WTC11 (cell line): ENCODE results near the gene PRUNE2. TPM values are rescaled to one million over a fixed set of nuclear protein-coding genes. Genes with fewer than 3 reads are reported as not detected.

ENCODE experiments used
- ATAC-seq: fragments of 200-7000 bp; cut with Tn5 transposase; 2 replicates; pipeline ENCODE4 v1.10.0; 2021; ENCODE audit warnings: mild to moderate bottlenecking, moderate library complexity
- CTCF ChIA-PET: fragments of 300-600 bp; sonication (Branson Sonifier 250); formaldehyde crosslinking; loops from one replicate; lab custom pipeline; 2021; ENCODE audit warnings: antibody characterized with exemption; lab: Charles Lee
- POLR2A ChIA-PET: fragments of 350-600 bp; sonication (Branson Sonifier 250); formaldehyde crosslinking; loops from one replicate; lab custom pipeline; 2021; ENCODE audit warnings: antibody characterized with exemption; lab: Charles Lee
- DNase-seq: peaks from one replicate; pipeline ENCODE4 v3.0.0; 2021; ENCODE audit warnings: low spot score
- H3K27ac Mint-ChIP-seq: 2 replicates; pipeline ENCODE4 v1.8.0; 2021; ENCODE audit warnings: mixed read lengths
- H3K27me3 Mint-ChIP-seq: 2 replicates; pipeline ENCODE4 v1.8.0; 2021; ENCODE audit warnings: low read depth, mild to moderate bottlenecking, moderate library complexity, mixed read lengths
- H3K36me3 Mint-ChIP-seq: 2 replicates; pipeline ENCODE4 v1.8.0; 2021; ENCODE audit warnings: mixed read lengths
- H3K4me1 Mint-ChIP-seq: 2 replicates; pipeline ENCODE4 v1.8.0; 2022; ENCODE audit warnings: mixed read lengths
- H3K4me3 Mint-ChIP-seq: 2 replicates; pipeline ENCODE4 v1.8.0; 2021; ENCODE audit warnings: mild to moderate bottlenecking, moderate library complexity, mixed read lengths
- H3K9me3 Mint-ChIP-seq: 2 replicates; pipeline ENCODE4 v1.8.0; 2021; ENCODE audit warnings: mixed read lengths
- GABPB1 ChIP-seq: sonication (generic); formaldehyde crosslinking; IDR thresholded peaks from 2 replicates; pipeline ENCODE4 v1.8.1; 2023; ENCODE audit warnings: mild to moderate bottlenecking, missing genetic modification reagents
- HMGA2 ChIP-seq: fragments of 250-450 bp; sonication (Bioruptor Pico); IDR thresholded peaks from 2 replicates; pipeline ENCODE4 v1.4.0; 2021; ENCODE audit warnings: mild to moderate bottlenecking, moderate library complexity
- HMGXB4 ChIP-seq: sonication (generic); formaldehyde crosslinking; IDR thresholded peaks from 2 replicates; pipeline ENCODE4 v1.8.1; 2023; ENCODE audit warnings: mild to moderate bottlenecking, moderate library complexity, missing genetic modification reagents
- NFATC4 ChIP-seq: fragments of 250-450 bp; sonication (Bioruptor Pico); IDR thresholded peaks from 2 replicates; pipeline ENCODE4 v1.9.0; 2021; ENCODE audit warnings: mild to moderate bottlenecking
- NR3C1 ChIP-seq: sonication (generic); formaldehyde crosslinking; conservative IDR thresholded peaks from 2 replicates; pipeline ENCODE4 v1.8.1; 2023; ENCODE audit warnings: low read depth, mild to moderate bottlenecking, missing genetic modification reagents
- PRDM15 ChIP-seq: sonication (generic); formaldehyde crosslinking; IDR thresholded peaks from 2 replicates; pipeline ENCODE4 v1.8.0; 2022; ENCODE audit warnings: missing genetic modification reagents
- SMAD3 ChIP-seq: sonication (generic); formaldehyde crosslinking; IDR thresholded peaks from 2 replicates; pipeline ENCODE4 v1.8.0; 2022; ENCODE audit warnings: missing genetic modification reagents, mild to moderate bottlenecking, borderline replicate concordance
- TCF7 ChIP-seq: sonication (generic); formaldehyde crosslinking; IDR thresholded peaks from 2 replicates; pipeline ENCODE4 v1.8.0; 2022; ENCODE audit warnings: mild to moderate bottlenecking, low read depth, missing genetic modification reagents, moderate library complexity
- USF1 ChIP-seq: sonication (generic); formaldehyde crosslinking; IDR thresholded peaks from 2 replicates; pipeline ENCODE4 v1.8.0; 2022; ENCODE audit warnings: mild to moderate bottlenecking, missing genetic modification reagents
- ZBTB43 ChIP-seq: sonication (generic); formaldehyde crosslinking; IDR thresholded peaks from 2 replicates; pipeline ENCODE4 v1.8.1; 2023; ENCODE audit warnings: mild to moderate bottlenecking, missing genetic modification reagents
- ZNF281 ChIP-seq: sonication (generic); formaldehyde crosslinking; IDR thresholded peaks from 2 replicates; pipeline ENCODE4 v1.8.0; 2023; ENCODE audit warnings: mild to moderate bottlenecking, missing genetic modification reagents
- ZNF317 ChIP-seq: sonication (generic); formaldehyde crosslinking; IDR thresholded peaks from 2 replicates; pipeline ENCODE4 v1.8.1; 2023; ENCODE audit warnings: low read depth, mild to moderate bottlenecking, moderate library complexity, missing genetic modification reagents, borderline replicate concordance
- ZNF512 ChIP-seq: sonication (generic); formaldehyde crosslinking; IDR thresholded peaks from 2 replicates; pipeline ENCODE4 v1.8.1; 2022; ENCODE audit warnings: missing genetic modification reagents, borderline replicate concordance
- ZNF532 ChIP-seq: fragments of 250-450 bp; sonication (Bioruptor Pico); IDR thresholded peaks from 2 replicates; pipeline ENCODE4 v1.9.0; 2021; ENCODE audit warnings: mild to moderate bottlenecking, borderline replicate concordance
- ZNF671 ChIP-seq: fragments of 250-450 bp; sonication (Bioruptor Pico); IDR thresholded peaks from 2 replicates; pipeline ENCODE4 v1.8.0; 2021; ENCODE audit warnings: mild to moderate bottlenecking
- total RNA-seq: library from RNA; stranded (reverse); gene quantifications from 3 replicates; pipeline ENCODE4 v1.2.3, GENCODE V29; 2021

The PRUNE2 gene
- total RNA-seq, 1 experiment from 2014 or later: 13.1 TPM

GRCh38 chr9:76729980-76730737, 175.8 kb downstream of the PRUNE2 start:
- H3K9me3 Mint-ChIP-seq: no peaks in the 10 kb centered on the region
- no peaks in the 10 kb centered on the region for H3K4me1 Mint-ChIP-seq
- no peak for TF ChIP-seq NR3C1
- TF ChIP-seq ZNF281 (CRISPR knock-in tag): no peak
- TF ChIP-seq USF1 (CRISPR knock-in tag): no peak
- TF ChIP-seq HMGXB4: no peak
- TF ChIP-seq ZBTB43 (CRISPR knock-in tag): no peak
- TF ChIP-seq SMAD3: no peak
- TF ChIP-seq ZNF317 (CRISPR knock-in tag): no peak
- TF ChIP-seq, all 79 proteins: peak for 0
- CTCF ChIA-PET: interaction anchor here (1.2 kb wide), 1 partner anchor 26 kb away, joined by 4 read pairs; no protein-coding TSS in a partner anchor
- Mint-ChIP-seq H3K27ac (no peak overlapping the region), H3K36me3 (no peaks in the 10 kb centered on the region), H3K4me3 (no peak overlapping the region), H3K27me3 (no peaks in the 10 kb centered on the region)
- ATAC-seq (no peak), DNase-seq (no peak)
- POLR2A ChIA-PET: no interaction called here

- CTCF ChIA-PET: no interaction called here
- DNase-seq (no peak), ATAC-seq (no peak)
- POLR2A ChIA-PET: no interaction called here
- Mint-ChIP-seq H3K27me3 (no peaks in the 10 kb centered on the region), H3K9me3 (no peaks in the 10 kb centered on the region), H3K27ac (no peak overlapping the region), H3K4me3 (no peak overlapping the region), H3K4me1 (no peaks in the 10 kb centered on the region), H3K36me3 (no peaks in the 10 kb centered on the region)
- TF ChIP-seq TCF7 (no peak), NFATC4 (CRISPR knock-in tag) (no peak), GABPB1 (CRISPR knock-in tag) (no peak), ZNF671 (CRISPR knock-in tag) (no peak), HMGA2 (CRISPR knock-in tag) (no peak), ZNF512 (CRISPR knock-in tag) (no peak), PRDM15 (no peak), HMGXB4 (no peak), ZNF532 (no peak)
Measured at GRCh38 chr9:76729116-76729515, 176.8 kb downstream of the PRUNE2 start.
